ENCODE results near the gene TTYH2.
A peak's percentile ranks its signal among the peaks of the same experiment; 100 is the strongest.

- TF ChIP-seq POLR2AphosphoS5 (IDR thresholded peaks at IDR 0.05; ENCODE audit: insufficient read depth in 1 of 2, low read depth in 1 of 2) (peak in 1 of 2 donors; percentile 31), CTCF (IDR thresholded peaks at IDR 0.05) (no peak)
Observed at GRCh38 chr17:74270333-74270732, 57.0 kb downstream of the TTYH2 start.

Measured in vagina (tissue), 2 donors.